Erythroblast (primary cell): ENCODE measurements around the gene MATCAP1.
A peak's percentile ranks its signal among the peaks of the same experiment; 100 is the strongest.

Experiments
- DNase-seq, 2 experiments: peaks; one replicate each; lab custom pipeline; 2025; lab: John Stamatoyannopoulos, UW
- GATA1 ChIP-seq: IDR thresholded peaks from 2 replicates; pipeline ENCODE4 v1.6.1; 2011; ENCODE audit warnings: low read depth, mild to moderate bottlenecking, control low read depth, low read length, moderate library complexity
- POLR2A ChIP-seq: IDR thresholded peaks from 2 replicates; pipeline ENCODE4 v1.6.1; 2011; ENCODE audit warnings: mild to moderate bottlenecking, low read length

Gene MATCAP1

GRCh38 chr16:67191411-67191994, 7.7 kb upstream of the MATCAP1 start:
- no peak for TF ChIP-seq POLR2A
- no peak for TF ChIP-seq GATA1
- DNase-seq, result peak in 1 of 2 experiments; percentile 39

GRCh38 chr16:67190448-67191399, 7.0 kb upstream of the MATCAP1 start:
- TF ChIP-seq POLR2A (peak; percentile 52), GATA1 (no peak)
- peak; percentile 76 for DNase-seq

- TF ChIP-seq GATA1 (no peak), POLR2A (no peak)
- DNase-seq, result no peak
These were observed 6.3 kb upstream of the MATCAP1 start, which contains the start of gene EXOC3L1 for GRCh38 chr16:67190041-67190440. EXOC3L1 (minus strand) TSS chr16:67190136; CDS start chr16:67189676, 460 bp downstream.

GRCh38 chr16:67188798-67189197, 5.0 kb upstream of the MATCAP1 start:
- TF ChIP-seq GATA1, result no peak
- no peak for DNase-seq

GRCh38 chr16:67188323-67188722, 4.6 kb upstream of the MATCAP1 start:
- TF ChIP-seq GATA1, result no peak

GRCh38 chr16:67187175-67187890, 3.6 kb upstream of the MATCAP1 start:
- TF ChIP-seq POLR2A, result no peak
- no peak for TF ChIP-seq GATA1
- no peak for DNase-seq

More at GRCh38 chr16:67188323-67188722, 4.6 kb upstream of the MATCAP1 start:
- no peak for DNase-seq

GRCh38 chr16:67186550-67186950, 2.8 kb upstream of the MATCAP1 start:
- no peak for DNase-seq

GRCh38 chr16:67185651-67186134, 1.9 kb upstream of the MATCAP1 start:
- no peak for DNase-seq
- TF ChIP-seq GATA1 (no peak), POLR2A (no peak)

More at GRCh38 chr16:67186550-67186950, 2.8 kb upstream of the MATCAP1 start:
- TF ChIP-seq POLR2A (no peak), GATA1 (no peak)

- no peak for TF ChIP-seq POLR2A
- DNase-seq, result peak; percentile 88 to 90
These were observed 1.4 kb upstream of the MATCAP1 start for GRCh38 chr16:67184995-67185650.

- TF ChIP-seq POLR2A (no peak), GATA1 (no peak)
- DNase-seq, result no peak
These were observed 761 bp upstream of the MATCAP1 start for GRCh38 chr16:67184453-67184994.

GRCh38 chr16:67183284-67183626, 508 bp downstream of the MATCAP1 start:
- TF ChIP-seq GATA1 (no peak), POLR2A (no peak)
- DNase-seq, result no peak

- DNase-seq, result no peak
- no peak for TF ChIP-seq POLR2A
- TF ChIP-seq GATA1, result no peak
These were observed 1.5 kb downstream of the MATCAP1 start for GRCh38 chr16:67182288-67182687.

GRCh38 chr16:67181346-67181745, 2.4 kb downstream of the MATCAP1 start:
- no peak for TF ChIP-seq GATA1
- TF ChIP-seq POLR2A, result no peak
- DNase-seq, result no peak
